ENCODE measurements around the gene DNASE1.

DNASE1 gene

GRCh38 chr16:3675601-3676130, 21.2 kb downstream of the DNASE1 start:
- ChIA-PET POLR2A (ENCODE audit: low non-redundant PET) (no interaction called here), CTCF (no interaction called here)
- H3K27ac ChIP-seq: no peak overlapping the region
- no peak for TF ChIP-seq CTCF (conservative IDR thresholded peaks at IDR 0.05; ENCODE audit: low read depth)
- DNase-seq (ENCODE audit: low spot score): no peak

GRCh38 chr16:3677994-3678393, 23.5 kb downstream of the DNASE1 start:
- POLR2A ChIA-PET (ENCODE audit: low non-redundant PET): no interaction called here
- H3K27ac ChIP-seq: peak overlapping the region; percentile 8; the same call in 1 of the 2 replicates
- no peak for TF ChIP-seq CTCF (conservative IDR thresholded peaks at IDR 0.05; ENCODE audit: low read depth)
- CTCF ChIA-PET: no interaction called here
- no peak for DNase-seq (ENCODE audit: low spot score)

GRCh38 chr16:3681206-3681605, 26.7 kb downstream of the DNASE1 start:
- no peak for DNase-seq (ENCODE audit: low spot score)
- ChIA-PET CTCF (no interaction called here), POLR2A (ENCODE audit: low non-redundant PET) (no interaction called here)
- no peak for TF ChIP-seq CTCF (conservative IDR thresholded peaks at IDR 0.05; ENCODE audit: low read depth)
- no peak overlapping the region for H3K27ac ChIP-seq

GRCh38 chr16:3687021-3687420, 32.5 kb downstream of the DNASE1 start:
- ChIA-PET POLR2A (ENCODE audit: low non-redundant PET) (no interaction called here), CTCF (interaction anchor here (0.6 to 0.7 kb wide), 2 partner anchors 75 to 234 kb away, joined by 3 to 5 read pairs; no protein-coding TSS in a partner anchor)
- no peak for TF ChIP-seq CTCF (conservative IDR thresholded peaks at IDR 0.05; ENCODE audit: low read depth)
- DNase-seq (ENCODE audit: low spot score): no peak
- no peak overlapping the region for H3K27ac ChIP-seq

- TF ChIP-seq CTCF (conservative IDR thresholded peaks at IDR 0.05; ENCODE audit: low read depth): no peak
- ChIA-PET CTCF (interaction anchor here (0.6 kb wide), 1 partner anchor 76 kb away, joined by 3 read pairs; no protein-coding TSS in a partner anchor), POLR2A (ENCODE audit: low non-redundant PET) (no interaction called here)
- H3K27ac ChIP-seq: no peak overlapping the region
- DNase-seq (ENCODE audit: low spot score): no peak
Observed at GRCh38 chr16:3687792-3688191, 33.3 kb downstream of the DNASE1 start.

GRCh38 chr16:3689731-3690130, 35.2 kb downstream of the DNASE1 start:
- DNase-seq (ENCODE audit: low spot score): no peak
- POLR2A ChIA-PET (ENCODE audit: low non-redundant PET): no interaction called here
- peak overlapping the region; percentile 52 for H3K27ac ChIP-seq
- TF ChIP-seq CTCF (conservative IDR thresholded peaks at IDR 0.05; ENCODE audit: low read depth): no peak
- CTCF ChIA-PET: interaction anchor here (0.6 to 1.5 kb wide), 9 partner anchors 10 to 637 kb away, joined by 3 to 6 read pairs (median 4); partner anchors contain the start of genes ZNF174 and ZSCAN32
